GM12878 (cell line): ENCODE measurements around the gene MYG1. TPM values are rescaled to one million over a fixed set of nuclear protein-coding genes. Genes with fewer than 3 reads are reported as not detected.

Experiments used
- ATAC-seq: fragments of 200-7000 bp; cut with Tn5 transposase; 3 replicates; pipeline ENCODE4 v1.9.1; 2020; ENCODE audit warnings: mild to moderate bottlenecking, moderate library complexity
- BruUV-seq: library from RNA; stranded (reverse); fragments of 400-500 nt; replicated peaks from 2 replicates; lab custom pipeline; 2021; lab: Mats Ljungman, UMichigan
- CTCF ChIA-PET: fragments of 300-600 bp; sonication (Branson Sonifier 250); formaldehyde crosslinking; extraction: SDS; loops from one replicate; lab custom pipeline; 2021; ENCODE audit warnings: inconsistent platforms; lab: Yijun Ruan, JAX
- POLR2A ChIA-PET: fragments of 350-600 bp; formaldehyde crosslinking; extraction: SDS; loops from one replicate; lab custom pipeline; 2021; ENCODE audit warnings: inconsistent platforms; lab: Charles Lee
- RAD21 ChIA-PET: fragments of 300-600 bp; sonication (Branson Sonifier 250); formaldehyde crosslinking; loops from one replicate; lab custom pipeline; 2023; ENCODE audit warnings: antibody characterized with exemption; ENCODE audit not compliant: unreplicated experiment; lab: Charles Lee
- SMC1A ChIA-PET: fragments of 300-600 bp; sonication (Branson Sonifier 250); formaldehyde crosslinking; loops from one replicate; lab custom pipeline; 2023; ENCODE audit not compliant: unreplicated experiment, uncharacterized antibody; lab: Charles Lee
- DNase-seq: peaks from one replicate; pipeline ENCODE4 v3.0.0-alpha.2; 2011; ENCODE audit warnings: low read depth, low spot score
- FAIRE-seq: peaks from 3 replicates; lab custom pipeline; 2011; peaks lifted over from hg19 to GRCh38; lab: Jason Lieb, UNC
- H2AFZ ChIP-seq: 2 replicates; pipeline ENCODE4 v1.6.0; 2011; ENCODE audit warnings: low read depth, low read length, control low read depth; ENCODE audit not compliant: control insufficient read depth
- H3K27ac ChIP-seq: 2 replicates; pipeline ENCODE4 v1.5.1; 2011; ENCODE audit warnings: control low read depth; ENCODE audit not compliant: control insufficient read depth, insufficient read depth
- H3K27me3 ChIP-seq, 2 experiments: replicated peaks in 1 of 2; 2 replicates each; pipeline versions ENCODE4 v1.6.0 to v1.6.1; 2011; ENCODE audit warnings: low read length in 1 of 2; ENCODE audit not compliant: control insufficient read depth in 2 of 2, insufficient read depth in 2 of 2
- H3K36me3 ChIP-seq, 2 experiments: 2 replicates each; pipeline ENCODE4 v1.5.1; 2011; ENCODE audit warnings: low read length in 1 of 2; ENCODE audit not compliant: control insufficient read depth in 2 of 2, insufficient read depth in 2 of 2
- H3K4me1 ChIP-seq: 2 replicates; pipeline ENCODE4 v1.6.1; 2011; ENCODE audit warnings: mild to moderate bottlenecking, low read length, moderate library complexity, mixed read lengths; ENCODE audit not compliant: control insufficient read depth, insufficient read depth
- H3K4me2 ChIP-seq: 2 replicates; pipeline ENCODE4 v1.6.0; 2011; ENCODE audit warnings: control low read depth; ENCODE audit not compliant: control insufficient read depth, insufficient read depth
- H3K4me3 ChIP-seq: fragments of 200-600 bp; sonication (generic); 2 replicates; pipeline ENCODE4 v1.5.1; 2016
- H3K79me2 ChIP-seq: 2 replicates; pipeline ENCODE4 v1.6.0; 2011; ENCODE audit warnings: low read length; ENCODE audit not compliant: control insufficient read depth, insufficient read depth
- H3K9ac ChIP-seq: 2 replicates; pipeline ENCODE4 v1.8.0; 2011; ENCODE audit warnings: low read length, control low read depth, mixed read lengths; ENCODE audit not compliant: control insufficient read depth, insufficient read depth
- H3K9me3 ChIP-seq: replicated peaks from 3 replicates; pipeline ENCODE4 v1.5.1; 2011; ENCODE audit warnings: mild to moderate bottlenecking, low read length; ENCODE audit not compliant: control insufficient read depth, insufficient read depth
- H4K20me1 ChIP-seq: 2 replicates; pipeline ENCODE4 v1.6.0; 2011; ENCODE audit not compliant: control insufficient read depth, insufficient read depth
- CBFB ChIP-seq: IDR thresholded peaks from 2 replicates; pipeline ENCODE4 v1.6.1; 2016; ENCODE audit warnings: antibody characterized with exemption, low read depth
- E2F4 ChIP-seq: IDR thresholded peaks from 2 replicates; pipeline ENCODE4 v1.6.1; 2012; ENCODE audit warnings: low read depth, low read length, improper control_type of control experiment
- EED ChIP-seq: sonication (generic); IDR thresholded peaks from 2 replicates; pipeline ENCODE4 v1.6.1; 2016; ENCODE audit warnings: antibody characterized with exemption, low read depth
- GABPA ChIP-seq: IDR thresholded peaks from 2 replicates; pipeline ENCODE4 v1.6.1; 2014; ENCODE audit warnings: antibody characterized with exemption, low read depth, mild to moderate bottlenecking, inconsistent platforms
- IKZF2 ChIP-seq, 2 experiments: fragments of 450-650 bp; IDR thresholded peaks; 2 replicates each; pipeline ENCODE4 v1.6.1; 2017; ENCODE audit warnings: mild to moderate bottlenecking in 2 of 2, moderate library complexity in 2 of 2
- MLLT1 ChIP-seq: fragments of 450-650 bp; IDR thresholded peaks from 2 replicates; pipeline ENCODE4 v1.6.1; 2016; ENCODE audit warnings: mild to moderate bottlenecking
- MTA2 ChIP-seq: fragments of 450-650 bp; IDR thresholded peaks from 2 replicates; pipeline ENCODE4 v1.6.1; 2016; ENCODE audit warnings: low read depth, mild to moderate bottlenecking, moderate library complexity
- NKRF ChIP-seq: fragments of 450-650 bp; conservative IDR thresholded peaks from 2 replicates; pipeline ENCODE4 v1.6.1; 2017; ENCODE audit warnings: mild to moderate bottlenecking, moderate library complexity
- TAF1 ChIP-seq: IDR thresholded peaks from 2 replicates; pipeline ENCODE4 v1.6.1; 2011; ENCODE audit warnings: mild to moderate bottlenecking, low read depth, low read length, borderline replicate concordance
- YBX1 ChIP-seq: fragments of 450-650 bp; IDR thresholded peaks from 2 replicates; pipeline ENCODE4 v1.6.1; 2016; ENCODE audit warnings: antibody characterized with exemption
- ZBED1 ChIP-seq: IDR thresholded peaks from 2 replicates; pipeline ENCODE4 v1.6.1; 2016; ENCODE audit warnings: borderline replicate concordance
- WGBS: methylation state at CpG from one replicate; pipeline ENCODE4 v1.1.6; 2016; ENCODE audit warnings: low lambda C conversion rate; ENCODE audit not compliant: insufficient replicate concordance, insufficient coverage; ENCODE audit errors: missing lambda C conversion rate; 5-methylcytosine and 5-hydroxymethylcytosine counted together
- in situ Hi-C: fragments of 300-500 bp; cut with MboI; formaldehyde crosslinking; loops from 9 replicates; pipeline ENCODE4 v1.14.3; 2018; ENCODE audit warnings: mixed read lengths
- intact Hi-C: fragments of 100-400 bp; cut with micrococcal nuclease; formaldehyde crosslinking; loops from one replicate; pipeline ENCODE4 v1.14.2; 2022; ENCODE audit not compliant: unreplicated experiment
- polyA plus RNA-seq, 11 experiments: library from polyadenylated mRNA; depleted of rRNA in 4 of 11; unstranded in 6 of 11; stranded (reverse) in 5 of 11; fragments of >200 nt; fragmentation: Nextera tagmentation in 4 of 11; fragmentation: Illumina TruSeq in 1 of 11; extraction: Ambion mirVana in 4 of 11; extraction: Trizol in 1 of 11; gene quantifications; 1 replicate in 1 of 11; 2 replicates in 10 of 11; pipeline versions ENCODE4 v1.2.1 to v1.2.3, GENCODE V29; 2011 to 2016; ENCODE audit warnings: inconsistent platforms in 2 of 11, missing spikeins in 2 of 11, low read depth in 1 of 11
- total RNA-seq, 4 experiments: library from RNA; depleted of rRNA in 3 of 4; stranded (reverse); fragments of >200 nt in 3 of 4; fragmentation: Illumina TruSeq in 1 of 4; extraction: Trizol in 1 of 4; gene quantifications; 2 replicates each; pipeline versions ENCODE4 v1.2.1 to v1.2.3, GENCODE V29; 2013 to 2021
- TF ChIP-seq, protein P1 (sequence below): fragments of 450-650 bp; IDR thresholded peaks from 2 replicates; pipeline ENCODE4 v1.6.1; 2016; ENCODE audit warnings: mild to moderate bottlenecking

MYG1 gene
- total and polyA plus RNA-seq, 10 of the 15 experiments (the other 5 are each of a cell fraction or from before 2014, with no cell fraction given): 20.7 to 81.0 (median 49.4) TPM

DNA sequence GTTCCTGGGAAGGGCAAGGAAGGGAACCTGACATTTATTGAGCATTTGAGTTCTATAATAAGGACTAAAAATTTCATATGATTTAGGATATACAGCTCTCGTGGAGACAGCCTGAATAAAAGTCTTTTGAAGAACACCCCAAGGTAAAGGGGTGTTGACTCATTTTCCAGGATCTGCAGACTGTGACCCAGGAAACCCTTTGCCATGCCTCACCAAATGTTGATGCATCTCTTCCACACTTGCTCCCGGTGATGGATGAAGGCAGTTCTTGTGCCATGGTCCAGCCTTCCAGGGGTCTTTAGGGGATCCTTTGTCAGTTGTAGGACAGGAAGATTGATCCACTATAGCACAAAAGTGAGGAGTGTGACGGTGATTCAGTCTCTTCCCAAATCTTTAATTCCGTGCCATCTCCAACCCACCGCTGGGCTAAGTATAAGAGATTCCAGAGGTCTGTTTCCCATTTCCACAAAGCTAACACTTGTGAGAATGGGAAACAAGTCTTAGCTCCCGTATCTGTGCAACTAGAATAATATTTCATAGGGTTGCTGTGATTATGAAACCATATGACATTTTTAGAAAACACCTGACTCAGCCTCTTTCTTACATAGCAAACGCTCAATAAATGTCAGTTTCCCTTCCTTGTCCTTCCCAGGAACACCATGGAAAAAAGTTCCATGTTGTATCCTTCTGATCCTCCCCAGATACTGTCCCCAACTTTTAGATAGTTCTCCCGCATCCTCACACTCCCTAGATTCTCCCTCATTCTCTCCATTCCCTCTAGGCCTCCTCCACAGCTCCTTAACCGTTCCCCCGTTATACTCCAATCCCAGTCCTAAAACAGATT is 21.1 kb downstream of the MYG1 start (continued):
- no peak for TF ChIP-seq E2F4
- peak; percentile 70; the same call in 1 of the 2 replicates for TF ChIP-seq MLLT1
- TF ChIP-seq YBX1: peak; percentile 70; the same call in 1 of the 2 replicates

GRCh38 chr12:53324113-53324778 is 24.8 kb downstream of the MYG1 start:
- in situ Hi-C loops: no loop called here
- no TSS peak for BruUV-seq
- Histone ChIP-seq H3K9me3 (no peaks in the 10 kb centered on the region), H3K4me1 (peaks cover 25% of the 10 kb centered on the region), H3K79me2 (peaks cover 9% of the 10 kb centered on the region), H3K36me3 (no peaks in the 10 kb centered on the region), H3K4me3 (peak overlapping the region; percentile 93), H3K9ac (peak overlapping the region; percentile 80), H3K27ac (peak overlapping the region; percentile 87), H2AFZ (peak overlapping the region; percentile 80), H3K4me2 (peak overlapping the region; percentile 94), H3K27me3 (peaks cover 0 to 1% of the 10 kb centered on the region in 2 experiments; a peak in 2 of 4 replicates), H4K20me1 (no peaks in the 10 kb centered on the region)
- DNase-seq: peak; percentile 56
- ChIA-PET SMC1A (interaction anchor here (0.7 to 9.8 kb wide), 28 partner anchors 10 to 184 kb away, joined by 3 to 123 read pairs (median 4); partner anchors contain the start of genes ITGB7, MYG1, PFDN5 and TARBP2), RAD21 (interaction anchor here (0.6 to 6.3 kb wide), 24 partner anchors 10 to 258 kb away, joined by 3 to 118 read pairs (median 6); partner anchors contain the start of genes ITGB7, MYG1, PFDN5 and TARBP2), POLR2A (interaction anchor here (0.5 to 6.2 kb wide), 17 partner anchors 20 to 1388 kb away, joined by 3 to 42 read pairs (median 5); partner anchors contain the start of genes CSAD, MYG1, PFDN5 and SP1), CTCF (interaction anchor here (0.7 to 15.1 kb wide), 30 partner anchors 9 to 423 kb away, joined by 3 to 240 read pairs (median 4); partner anchors contain the start of genes AMHR2, ESPL1, MYG1 and PFDN5)
- 2% methylated on average over 28 of the region's 28 CpGs for WGBS
- FAIRE-seq: peak; percentile 84
- ATAC-seq: peak; percentile 43
- intact Hi-C loops: loop anchor here (1.0 to 2.0 kb wide), 2 partner anchors 21 to 185 kb away; no protein-coding TSS in a partner anchor
- TF ChIP-seq, protein P1, sequence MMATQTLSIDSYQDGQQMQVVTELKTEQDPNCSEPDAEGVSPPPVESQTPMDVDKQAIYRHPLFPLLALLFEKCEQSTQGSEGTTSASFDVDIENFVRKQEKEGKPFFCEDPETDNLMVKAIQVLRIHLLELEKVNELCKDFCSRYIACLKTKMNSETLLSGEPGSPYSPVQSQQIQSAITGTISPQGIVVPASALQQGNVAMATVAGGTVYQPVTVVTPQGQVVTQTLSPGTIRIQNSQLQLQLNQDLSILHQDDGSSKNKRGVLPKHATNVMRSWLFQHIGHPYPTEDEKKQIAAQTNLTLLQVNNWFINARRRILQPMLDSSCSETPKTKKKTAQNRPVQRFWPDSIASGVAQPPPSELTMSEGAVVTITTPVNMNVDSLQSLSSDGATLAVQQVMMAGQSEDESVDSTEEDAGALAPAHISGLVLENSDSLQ: peak; percentile 93
- TF ChIP-seq IKZF2 (IDR thresholded peaks at IDR 0.05) (peak; percentile 50 to 57), TAF1 (no peak), GABPA (0 out of 2 replicates have a peak, but pooled peaks have one; percentile 60), EED (peak; percentile 35), CBFB (peak; percentile 36; the same call in 1 of the 2 replicates), NKRF (no peak), MTA2 (peak; percentile 41; the same call in 1 of the 2 replicates), ZBED1 (0 out of 2 replicates have a peak, but pooled peaks have one; percentile 3)
